Heart right ventricle (tissue), 16 donors: ENCODE data around the gene NCBP2. TPM values are rescaled to one million over a fixed set of nuclear protein-coding genes. Genes with fewer than 3 reads are reported as not detected.

Experiments used
- ATAC-seq, 8 donors: fragments of 200-7000 bp; cut with Tn5 transposase; one replicate each; pipeline ENCODE4 v1.9.1; 2020; ENCODE audit warnings: mild to moderate bottlenecking in 8 of 8, moderate library complexity in 8 of 8, moderate number of reproducible peaks in 1 of 8
- DNase-seq, 2 donors: peaks; one replicate each; pipeline ENCODE4 v3.0.0-alpha.2; 2020
- H3K27ac ChIP-seq, 10 donors: fragments of 200-600 bp; sonication (generic) in 2 of 10; one replicate each; pipeline versions ENCODE4 v1.5.0 to v1.8.0; 2020 to 2022; ENCODE audit warnings: mild to moderate bottlenecking in 3 of 10
- H3K27me3 ChIP-seq, 7 donors: fragments of 200-600 bp; one replicate each; pipeline ENCODE4 v1.8.0; 2021 to 2022; ENCODE audit warnings: mild to moderate bottlenecking in 2 of 7
- H3K36me3 ChIP-seq, 9 donors: fragments of 200-600 bp; sonication (generic) in 1 of 9; one replicate each; pipeline versions ENCODE4 v1.5.0 to v1.8.0; 2020 to 2022; ENCODE audit warnings: mild to moderate bottlenecking in 2 of 9
- H3K4me1 ChIP-seq, 9 donors: fragments of 200-600 bp; sonication (generic) in 1 of 9; one replicate each; pipeline versions ENCODE4 v1.5.0 to v1.8.0; 2020 to 2022; ENCODE audit warnings: mild to moderate bottlenecking in 4 of 9
- H3K4me3 ChIP-seq, 10 donors: fragments of 200-600 bp; sonication (generic) in 2 of 10; one replicate each; pipeline versions ENCODE4 v1.5.0 to v1.8.0; 2020 to 2022; ENCODE audit warnings: mild to moderate bottlenecking in 7 of 10, moderate library complexity in 2 of 10
- H3K9me3 ChIP-seq, 11 donors: fragments of 200-600 bp in 10 of 11; sonication (generic) in 2 of 11; one replicate each; pipeline versions ENCODE4 v1.5.0 to v1.8.0; 2013 to 2022; ENCODE audit warnings: mild to moderate bottlenecking in 2 of 11, control low read depth in 1 of 11, moderate library complexity in 1 of 11
- CTCF ChIP-seq, 9 donors: fragments of 200-600 bp; sonication (generic) in 2 of 9; IDR thresholded peaks; one replicate each; pipeline versions ENCODE4 v1.5.0 to v1.8.0; 2021 to 2022; ENCODE audit warnings: antibody characterized with exemption in 9 of 9, mild to moderate bottlenecking in 5 of 9, moderate library complexity in 1 of 9
- WGBS, 2 donors: extraction: QIAGEN DNeasy Blood & Tissue Kit; methylation state at CpG; one replicate each; pipeline ENCODE4 v1.1.7; 2013; ENCODE audit warnings: inconsistent platforms in 1 of 2; 5-methylcytosine and 5-hydroxymethylcytosine counted together
- intact Hi-C, 10 donors: fragments of 100-400 bp; cut with DNase I; formaldehyde crosslinking; loops; one replicate each; pipeline versions ENCODE4 v1.11.1 to v1.14.2; 2022
- polyA plus RNA-seq, 2 donors: library from polyadenylated mRNA; stranded (reverse); fragments of 200-250 nt; gene quantifications; one replicate each; pipeline ENCODE4 v1.2.3, GENCODE V29; 2013
- total RNA-seq, 10 donors: library from RNA; stranded (reverse); fragmentation: NEBNext Ultra II Directional in 3 of 10; extraction: Animal tissue kit (Norgen Biotek cat#: 25700) in 3 of 10; gene quantifications; one replicate each; pipeline versions ENCODE4 v1.2.1 to v1.2.4, GENCODE V29; 2021 to 2023
- donor health status: Arrhythmogenic right ventricular cardiomyopathy.
- donor health status: ischemic (EF 13 %, LVEDD 7.1; RV severe dilation, severe dysfunction).
- donor health status: healthy with polysubstance abuse.
- donor health status: DM: no; HTN: yes; CAD: no.
- donor health status: DM: no; HTN: no; CAD: no.
- donor health status: ischemic (EF 25% LVEDD 6.9; RV normal size, moderate dysfunction).
- donor health status: ischemic (EF 25% LVEDD 5.7; RV mildly dilated, moderate dysfunction).
- donor health status: healthy.
- donor health status: DM: yes; HTN: yes; CAD: no.
- donor health status: Ischemic cardiomyopathy.
- donor health status: ischemic (EF 35%, LVEDD 5.7; RV mildly dilated, moderate dysfunction).
- donor health status: nonischemic (EF 11% LVEDD 7.7; RV severe dilation, severe dysfunction).
- donor health status: DM: yes; HTN: yes; CAD: no.
- donor health status: PGD.
- donor health status: ischemic (EF 29% LVEDD 5.4; RV normal size, mild dysfunction).
- donor health status: nonischemic (EF 23%, LVEDD 6.1; RV moderate dilation, normal function).

The NCBP2 gene
- total and polyA plus RNA-seq, 12 donors: 28.2 to 48.1 (median 34.8) TPM

- H3K4me1 ChIP-seq: no peaks in the 10 kb centered on the region
- H3K9me3 ChIP-seq: no peaks in the 10 kb centered on the region
- H3K36me3 ChIP-seq: peaks cover 0 to 100% (median 47%) of the 10 kb centered on the region in 9 donors
- TF ChIP-seq CTCF (IDR thresholded peaks at IDR 0.05): no peak
- no peak overlapping the region for H3K27ac ChIP-seq
- ATAC-seq (no peak), DNase-seq (no peak)
- no peaks in the 10 kb centered on the region for H3K27me3 ChIP-seq
- H3K4me3 ChIP-seq: no peak overlapping the region
- WGBS, 2 donors: 88 to 89% methylated on average over 12 of the region's 12 CpGs
- intact Hi-C loops: loop anchor here in 1 of 10 donors (10.0 kb wide), 1 partner anchor 67 kb away; the partner anchor contains the start of gene SENP5
Observed at GRCh38 chr3:196931828-196932587, 10.3 kb downstream of the NCBP2 start.

DNA sequence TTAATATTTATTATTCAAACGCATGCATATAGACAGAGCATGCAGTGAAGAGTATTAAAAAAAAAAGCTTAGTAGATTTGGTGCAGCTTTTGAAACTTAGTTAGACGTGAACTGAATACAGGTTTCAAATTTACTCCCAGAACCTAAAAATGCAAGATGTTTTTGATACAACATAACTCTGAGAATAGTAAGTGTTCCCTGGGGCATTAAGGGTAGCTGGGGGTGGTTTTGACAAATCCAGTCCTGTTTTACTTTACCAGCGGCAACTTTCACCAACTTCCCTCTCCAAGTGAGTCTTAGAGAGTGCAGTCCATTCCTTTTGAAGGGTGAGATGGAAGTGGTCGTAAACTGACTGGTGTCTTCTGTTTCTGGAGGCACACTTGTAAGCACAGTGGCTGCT is 11.2 kb downstream of the NCBP2 start:
- H3K4me3 ChIP-seq: no peak overlapping the region
- DNase-seq (no peak), ATAC-seq (no peak)
- intact Hi-C loops: loop anchor here in 1 of 10 donors (10.0 kb wide), 1 partner anchor 66 kb away; the partner anchor contains the start of gene SENP5
- TF ChIP-seq CTCF (IDR thresholded peaks at IDR 0.05): no peak
- H3K27me3 ChIP-seq: no peaks in the 10 kb centered on the region
- no peak overlapping the region for H3K27ac ChIP-seq
- H3K9me3 ChIP-seq: no peaks in the 10 kb centered on the region
- H3K36me3 ChIP-seq: peaks cover 0 to 92% (median 40%) of the 10 kb centered on the region in 9 donors
- H3K4me1 ChIP-seq: no peaks in the 10 kb centered on the region
- WGBS, 2 donors: 94% methylated on average over 4 of the region's 4 CpGs

GRCh38 chr3:196927571-196928453 is 14.5 kb downstream of the NCBP2 start:
- H3K4me3 ChIP-seq: no peak overlapping the region
- no peak for TF ChIP-seq CTCF (IDR thresholded peaks at IDR 0.05)
- H3K36me3 ChIP-seq: peaks cover 0 to 91% (median 20%) of the 10 kb centered on the region in 9 donors
- ATAC-seq: no peak
- H3K27ac ChIP-seq: no peak overlapping the region
- H3K4me1 ChIP-seq: no peaks in the 10 kb centered on the region
- 92% methylated on average over 7 of the region's 7 CpGs for WGBS, 2 donors
- H3K9me3 ChIP-seq: no peaks in the 10 kb centered on the region
- intact Hi-C loops: no loop called here
- H3K27me3 ChIP-seq: no peaks in the 10 kb centered on the region
- no peak for DNase-seq

DNA sequence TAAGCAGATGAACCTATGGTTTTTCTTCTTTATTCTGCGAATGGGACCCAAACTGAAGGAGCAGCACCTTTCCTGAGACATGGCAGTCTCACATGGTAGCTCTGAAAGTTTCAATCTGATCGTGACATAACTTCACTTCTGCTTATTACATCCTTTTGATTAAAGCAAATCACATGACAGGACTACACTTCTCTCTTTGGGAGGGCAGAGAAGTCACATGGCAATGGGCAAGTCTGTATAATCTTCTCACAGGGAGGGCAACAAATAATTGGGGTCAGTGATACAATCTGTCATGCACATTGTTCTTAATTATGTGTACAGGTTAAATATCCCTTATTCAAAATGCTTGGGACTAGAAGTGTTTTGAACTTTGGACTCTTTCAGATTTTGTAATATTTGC is 21.6 kb downstream of the NCBP2 start:
- Histone ChIP-seq H3K36me3 (peaks cover 0 to 67% (median 0%) of the 10 kb centered on the region in 9 donors), H3K27ac (no peak overlapping the region), H3K4me3 (no peak overlapping the region), H3K27me3 (no peaks in the 10 kb centered on the region), H3K9me3 (peaks cover 0 to 14% (median 0%) of the 10 kb centered on the region in 11 donors), H3K4me1 (no peaks in the 10 kb centered on the region)
- DNase-seq: no peak
- intact Hi-C loops: no loop called here
- ATAC-seq: peak in 2 of 8 donors; percentile 10 to 25
- WGBS, 2 donors: 59 to 84% methylated on average over 2 of the region's 2 CpGs
- no peak for TF ChIP-seq CTCF (IDR thresholded peaks at IDR 0.05)
